Measurements from ENCODE around the gene RIN3.
A peak's percentile ranks its signal among the peaks of the same experiment; 100 is the strongest.
"Not testable (repeated sequence)": the region's sequence is repeated elsewhere in the genome, so short reads cannot be mapped to it uniquely, and the experiment has no call there.

Gene RIN3

GRCh38 chr14:92637864-92638263, 124.3 kb downstream of the RIN3 start:
- no peak for TF ChIP-seq CTCF (IDR thresholded peaks at IDR 0.05; ENCODE audit: low read depth, low read length)
- DNase-seq (ENCODE audit: low read depth, low spot score) = no peak
- H3K4me3 ChIP-seq (ENCODE audit: low read depth, low read length) = no peak overlapping the region
- in situ Hi-C loops (cut with HindIII; ENCODE audit: low sequenced_read_pairs) = no loop called here

- no peak for DNase-seq (ENCODE audit: low read depth, low spot score)
- no peak overlapping the region for H3K4me3 ChIP-seq (ENCODE audit: low read depth, low read length)
- in situ Hi-C loops (cut with HindIII; ENCODE audit: low sequenced_read_pairs) = no loop called here
- no peak for TF ChIP-seq CTCF (IDR thresholded peaks at IDR 0.05; ENCODE audit: low read depth, low read length)
Measured at GRCh38 chr14:92638266-92638665, 124.7 kb downstream of the RIN3 start.

- DNase-seq (ENCODE audit: low read depth, low spot score) = no peak
- in situ Hi-C loops (cut with HindIII; ENCODE audit: low sequenced_read_pairs) = no loop called here
Measured at GRCh38 chr14:92638904-92639303, 125.3 kb downstream of the RIN3 start.

GRCh38 chr14:92639472-92640117, 126.0 kb downstream of the RIN3 start:
- in situ Hi-C loops (cut with HindIII; ENCODE audit: low sequenced_read_pairs); DNase-seq (ENCODE audit: low read depth, low spot score): not testable (repeated sequence)

More at GRCh38 chr14:92638904-92639303, 125.3 kb downstream of the RIN3 start:
- no peak overlapping the region for H3K4me3 ChIP-seq (ENCODE audit: low read depth, low read length)
- no peak for TF ChIP-seq CTCF (IDR thresholded peaks at IDR 0.05; ENCODE audit: low read depth, low read length)

GRCh38 chr14:92641306-92641705, 127.7 kb downstream of the RIN3 start:
- in situ Hi-C loops (cut with HindIII; ENCODE audit: low sequenced_read_pairs) = no loop called here
- H3K4me3 ChIP-seq (ENCODE audit: low read depth, low read length) = no peak overlapping the region
- DNase-seq (ENCODE audit: low read depth, low spot score) = no peak
- no peak for TF ChIP-seq CTCF (IDR thresholded peaks at IDR 0.05; ENCODE audit: low read depth, low read length)

More at GRCh38 chr14:92639472-92640117, 126.0 kb downstream of the RIN3 start:
- H3K4me3 ChIP-seq (ENCODE audit: low read depth, low read length) = not testable (repeated sequence)

- TF ChIP-seq CTCF (IDR thresholded peaks at IDR 0.05; ENCODE audit: low read depth, low read length) = no peak
- in situ Hi-C loops (cut with HindIII; ENCODE audit: low sequenced_read_pairs) = no loop called here
- H3K4me3 ChIP-seq (ENCODE audit: low read depth, low read length) = no peak overlapping the region
- peak; percentile 52 for DNase-seq (ENCODE audit: low read depth, low spot score)
Measured at GRCh38 chr14:92644171-92644969, 130.8 kb downstream of the RIN3 start.

- TF ChIP-seq CTCF (IDR thresholded peaks at IDR 0.05; ENCODE audit: low read depth, low read length) = no peak
- DNase-seq (ENCODE audit: low read depth, low spot score) = no peak
- H3K4me3 ChIP-seq (ENCODE audit: low read depth, low read length) = no peak overlapping the region
- in situ Hi-C loops (cut with HindIII; ENCODE audit: low sequenced_read_pairs) = no loop called here
Measured at GRCh38 chr14:92644970-92645515, 131.5 kb downstream of the RIN3 start.
